ENCODE results near the gene EPO.

DNA sequence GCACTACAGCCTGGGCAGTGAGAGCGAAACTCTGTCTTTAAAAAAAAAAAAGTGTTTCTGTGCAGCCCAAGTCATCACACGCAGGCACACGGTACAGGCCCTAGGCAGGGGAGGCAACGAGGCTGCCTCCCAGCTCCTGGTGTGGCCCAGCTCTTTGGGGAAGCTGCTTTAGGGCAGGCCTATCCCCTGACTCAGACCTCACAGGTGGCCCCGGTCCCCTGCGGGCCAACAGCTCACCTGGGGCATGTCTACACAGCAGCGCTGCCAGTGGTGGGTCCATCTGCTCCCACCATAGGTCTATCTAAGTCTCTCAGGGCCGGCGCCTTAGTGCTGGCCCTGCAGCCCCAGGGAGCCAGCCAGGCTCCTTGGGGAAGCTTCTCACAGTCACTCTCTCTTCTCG, 44.6 kb downstream of the EPO start:
- no peak for TF ChIP-seq EZH2phosphoT487 (IDR thresholded peaks at IDR 0.05; ENCODE audit: insufficient read depth, low read depth)
- TF ChIP-seq EZH2 (IDR thresholded peaks at IDR 0.05; ENCODE audit: insufficient read depth, poor library complexity, severe bottlenecking), result no peak

All from GM23248 (cell line).